Activated gamma-delta T cell treated with anti-CD3 and anti-CD28 coated beads, Interleukin-2, amount 50 U/mL, for 16 hours (primary cell): Measurements from ENCODE around the gene ATG2A.
"Not testable (repeated sequence)": the region's sequence is repeated elsewhere in the genome, so short reads cannot be mapped to it uniquely, and the experiment has no call there.

Experiments used
- DNase-seq: peaks from one replicate; pipeline ENCODE4 v3.0.0-alpha.2; 2020; ENCODE audit warnings: low read depth

ATG2A gene

DNA sequence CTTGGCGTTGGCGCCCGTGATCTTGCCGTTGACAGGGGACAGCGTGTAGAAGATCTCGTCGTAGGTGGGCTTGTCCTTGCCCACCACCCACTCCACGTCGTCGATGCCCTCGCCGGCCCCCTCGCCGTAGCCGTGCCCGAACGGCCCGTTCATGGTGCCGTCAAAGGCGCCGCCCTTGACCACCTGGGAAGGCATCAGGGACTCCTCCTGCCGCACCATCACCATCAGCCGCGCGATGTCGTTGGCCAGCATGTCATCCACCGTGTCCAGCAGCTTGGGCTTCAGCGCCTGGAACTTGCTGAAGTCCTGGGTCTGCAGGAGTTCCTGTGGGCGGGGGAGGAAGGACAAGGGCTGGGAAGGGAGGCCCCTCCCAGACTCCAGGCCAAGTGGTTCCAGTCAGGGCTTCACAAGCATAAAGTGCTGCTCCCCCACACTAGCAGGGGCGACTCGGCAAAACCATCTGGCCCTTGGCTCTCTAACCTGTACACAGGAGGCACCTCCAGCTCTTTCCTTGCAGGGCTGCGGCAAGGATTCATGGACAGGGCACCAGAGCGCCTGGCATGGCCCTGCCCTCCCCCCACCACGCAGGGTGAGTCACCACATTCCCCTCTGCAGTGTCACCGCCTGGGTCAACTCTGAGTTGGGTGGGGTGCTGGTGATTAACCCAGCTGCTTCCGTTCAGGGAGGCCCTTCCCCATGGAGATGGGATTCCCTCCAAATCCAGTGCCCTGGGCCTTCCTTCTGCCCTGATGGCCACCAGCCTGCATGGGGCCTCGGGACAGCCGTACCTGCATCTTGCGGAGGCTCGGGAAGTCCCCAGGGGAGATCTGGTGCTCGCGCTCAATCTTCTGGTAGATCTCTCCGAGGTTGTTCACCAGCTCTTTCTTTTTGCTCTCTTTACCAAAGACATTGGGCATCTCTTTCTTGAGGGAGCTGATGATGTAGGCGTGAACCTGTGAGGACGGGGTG lies 62.2 kb downstream of the ATG2A start:
- DNase-seq, result no peak

DNA sequence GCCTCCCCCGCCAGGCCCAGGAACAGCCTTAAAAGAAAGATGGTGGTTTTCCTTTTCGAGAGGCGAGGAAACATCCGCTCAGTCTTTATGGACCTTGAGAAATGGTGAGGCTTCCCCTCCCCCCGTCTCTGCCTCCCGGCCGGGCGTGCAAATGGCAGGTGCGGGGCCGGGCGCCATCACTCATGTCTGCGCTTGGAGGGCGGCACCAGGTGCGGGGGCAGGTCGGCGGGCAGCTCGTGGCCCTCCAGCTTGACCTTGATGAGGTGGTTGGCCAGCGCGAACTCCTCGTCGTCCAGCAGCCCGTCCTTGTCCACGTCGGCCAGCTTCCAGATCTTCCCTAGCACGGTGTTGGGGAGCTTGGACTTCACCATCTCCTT lies 62.9 kb downstream of the ATG2A start:
- no peak for DNase-seq

DNA sequence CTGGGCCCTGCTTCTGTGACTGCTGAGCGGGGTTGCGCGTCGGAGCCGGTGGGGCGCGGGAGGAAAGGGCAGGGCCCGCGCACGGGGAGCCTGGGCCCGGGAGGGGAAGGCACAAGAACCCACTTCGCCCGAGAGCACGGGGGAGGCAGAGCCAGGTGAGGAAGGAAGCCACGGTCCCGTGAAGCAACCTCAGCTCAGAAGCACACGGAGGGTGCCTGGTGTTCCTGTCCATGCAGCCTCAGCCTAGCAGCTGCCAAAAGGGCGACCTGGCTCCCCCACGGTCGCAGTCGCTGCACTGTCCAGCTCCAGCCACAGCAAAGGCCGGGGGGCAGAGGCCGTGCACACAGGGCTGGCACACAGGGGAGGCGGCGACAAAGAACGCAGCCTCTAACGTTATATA lies 63.3 kb downstream of the ATG2A start:
- no peak for DNase-seq

DNA sequence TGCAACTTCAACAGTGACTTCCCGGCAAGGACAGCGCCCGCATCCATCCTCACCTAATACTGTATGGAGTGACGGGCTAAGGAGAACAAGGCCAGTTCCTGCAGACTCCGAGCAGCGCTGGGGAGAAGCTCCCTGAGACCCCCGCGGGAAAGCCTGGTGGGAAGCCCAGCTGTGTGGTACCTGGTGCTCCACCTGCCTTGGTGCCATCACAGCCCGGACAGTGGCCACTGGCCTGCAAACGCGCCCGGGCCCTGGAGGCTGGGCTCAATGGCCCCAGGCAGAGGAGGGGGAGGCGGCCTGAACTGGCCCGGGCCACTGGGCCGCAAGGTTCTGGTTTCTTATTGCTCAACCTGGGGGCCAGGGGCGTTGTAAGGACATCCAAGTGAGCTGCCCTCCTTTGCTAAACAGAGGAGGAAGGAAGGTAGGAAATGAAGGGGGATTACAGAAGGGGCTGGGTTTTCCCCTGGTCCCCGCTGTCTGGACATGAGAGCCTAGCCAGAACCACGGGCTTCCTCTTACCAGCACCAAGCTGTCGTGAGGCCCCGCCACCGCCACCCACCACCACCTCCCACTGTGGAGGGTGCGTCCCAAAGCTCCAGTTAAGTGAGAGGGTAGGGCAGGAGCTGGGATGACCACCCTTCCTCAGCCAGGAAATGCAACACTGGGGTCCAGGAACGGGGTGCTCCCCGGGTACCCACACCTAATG lies 64.1 kb downstream of the ATG2A start:
- DNase-seq, result no peak

DNA sequence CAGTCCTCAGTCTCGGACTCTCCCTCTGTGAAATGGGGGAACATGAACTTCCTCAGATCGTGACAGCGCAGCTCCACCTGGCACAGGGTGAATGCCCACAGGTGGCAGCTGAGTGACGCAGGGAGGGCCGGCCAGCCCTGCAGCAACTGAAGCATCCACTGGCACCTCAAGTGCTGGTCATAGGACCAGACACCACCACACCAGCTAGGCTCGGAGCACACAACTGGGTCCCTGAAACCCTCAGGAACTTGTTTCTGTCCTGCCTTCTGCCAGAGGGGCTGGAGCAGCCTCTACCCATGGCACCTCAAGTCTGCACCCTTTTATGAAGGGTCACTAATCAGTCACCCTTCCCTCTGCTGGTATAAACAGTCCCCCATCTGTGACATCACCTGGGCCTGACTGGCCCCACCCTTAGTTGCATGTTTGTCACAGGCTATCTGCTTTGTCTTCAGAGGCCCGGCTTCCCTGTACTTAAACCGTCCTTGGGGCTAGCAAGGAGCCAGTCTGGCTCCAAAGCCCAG lies 65.1 kb downstream of the ATG2A start:
- no peak for DNase-seq

DNA sequence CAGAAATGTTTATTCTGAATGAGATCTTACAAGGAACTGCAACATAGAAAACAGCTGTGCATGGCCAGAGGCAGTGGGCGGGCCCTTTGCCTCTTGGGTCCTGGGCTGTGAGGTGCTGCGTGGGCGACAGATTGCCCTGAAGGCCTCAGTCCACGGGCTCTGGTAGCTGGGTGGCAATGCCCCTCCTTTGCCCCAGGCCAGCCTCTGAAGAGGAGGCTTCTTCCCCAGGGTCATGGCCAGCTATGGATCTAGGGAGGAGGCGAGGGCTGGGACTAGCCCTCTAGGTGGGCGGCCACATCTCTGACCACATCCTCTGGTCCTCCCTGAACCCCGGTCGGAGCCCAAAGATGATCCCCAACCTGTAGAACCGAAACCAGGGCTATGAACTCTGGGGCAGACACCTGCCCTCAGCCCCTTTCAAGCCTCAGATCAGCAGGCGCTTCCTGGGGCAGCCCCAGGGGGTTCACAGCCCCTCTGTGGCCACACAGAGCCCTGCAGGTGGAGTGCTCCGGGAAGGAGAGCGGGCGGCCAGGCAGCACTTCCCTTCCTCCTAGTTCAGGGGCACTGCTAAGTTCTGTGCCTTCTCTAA lies 65.9 kb downstream of the ATG2A start:
- no peak for DNase-seq

DNA sequence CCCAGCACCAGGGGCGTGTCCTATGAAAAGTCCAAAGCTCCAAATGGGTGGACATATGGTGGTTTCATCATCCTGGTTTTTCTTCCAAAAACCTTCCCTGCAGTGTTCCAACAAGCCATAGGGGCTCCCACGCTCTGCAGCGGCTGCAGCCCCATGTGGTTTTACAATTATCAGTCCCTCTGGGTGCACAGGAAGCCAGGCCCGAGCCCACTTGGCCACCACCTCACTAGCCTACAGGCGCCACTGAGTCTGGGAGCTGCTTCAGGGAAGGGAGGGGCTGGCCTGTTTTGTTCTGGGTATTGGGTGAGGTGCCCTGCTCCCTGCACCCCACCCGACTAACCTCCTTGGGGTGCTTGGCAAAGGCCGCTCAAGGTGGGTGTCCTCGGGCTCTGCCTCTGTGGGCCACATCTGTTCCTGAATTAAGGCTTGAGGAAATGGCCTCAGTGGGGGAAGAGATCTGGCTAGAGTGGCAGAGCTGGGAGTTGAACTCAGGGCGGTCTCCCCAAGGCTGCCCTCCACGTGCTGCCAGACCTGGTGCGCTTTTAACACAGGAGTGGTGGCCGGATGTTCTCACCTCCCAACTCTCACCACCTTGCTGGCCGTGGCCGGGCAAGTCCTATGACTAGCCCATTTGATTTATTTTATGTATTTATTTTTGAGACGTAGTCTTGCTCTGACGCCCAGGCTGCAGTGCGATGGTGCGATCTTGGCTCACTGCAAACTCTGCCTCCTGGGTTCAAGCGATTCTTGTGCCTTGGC lies 67.2 kb downstream of the ATG2A start:
- DNase-seq, result no peak

DNA sequence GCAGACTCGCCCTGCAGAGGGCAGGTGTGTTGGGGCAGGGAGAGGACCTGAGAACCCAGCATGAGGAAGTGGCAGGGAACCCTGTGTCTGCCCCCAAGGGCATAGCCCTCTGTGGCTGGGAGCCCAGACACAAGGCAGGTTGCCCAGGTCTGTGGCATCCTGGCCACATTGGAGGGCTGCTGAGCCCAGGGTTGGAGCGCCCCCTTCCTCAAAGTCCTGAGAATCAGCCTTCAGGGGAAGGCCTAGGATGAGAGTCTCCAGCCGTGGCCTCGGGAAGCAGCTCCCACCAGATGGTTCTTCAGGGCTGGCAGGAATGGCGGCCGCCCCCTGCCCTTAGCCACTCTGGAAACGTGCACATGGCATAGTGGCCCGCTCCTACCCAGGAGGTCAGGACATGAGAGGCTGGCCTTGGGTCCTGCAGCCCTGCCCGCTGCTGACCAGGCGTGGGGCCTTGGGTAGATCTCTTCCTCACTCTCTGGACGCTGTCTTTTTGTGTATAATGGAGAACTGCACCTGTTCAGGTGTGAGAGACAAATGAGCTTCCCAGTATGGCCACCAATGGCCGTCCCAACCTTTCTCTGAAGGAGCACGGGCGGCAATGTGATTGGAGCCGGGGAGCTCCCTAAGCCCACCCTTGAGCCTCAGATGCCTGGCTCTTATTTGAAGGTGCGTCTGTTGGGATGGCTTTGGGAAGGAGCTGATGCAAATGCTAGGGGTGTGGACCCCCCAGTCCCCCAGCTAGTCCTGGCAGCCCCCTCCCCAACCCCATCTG lies 68.0 kb downstream of the ATG2A start:
- no peak for DNase-seq

DNA sequence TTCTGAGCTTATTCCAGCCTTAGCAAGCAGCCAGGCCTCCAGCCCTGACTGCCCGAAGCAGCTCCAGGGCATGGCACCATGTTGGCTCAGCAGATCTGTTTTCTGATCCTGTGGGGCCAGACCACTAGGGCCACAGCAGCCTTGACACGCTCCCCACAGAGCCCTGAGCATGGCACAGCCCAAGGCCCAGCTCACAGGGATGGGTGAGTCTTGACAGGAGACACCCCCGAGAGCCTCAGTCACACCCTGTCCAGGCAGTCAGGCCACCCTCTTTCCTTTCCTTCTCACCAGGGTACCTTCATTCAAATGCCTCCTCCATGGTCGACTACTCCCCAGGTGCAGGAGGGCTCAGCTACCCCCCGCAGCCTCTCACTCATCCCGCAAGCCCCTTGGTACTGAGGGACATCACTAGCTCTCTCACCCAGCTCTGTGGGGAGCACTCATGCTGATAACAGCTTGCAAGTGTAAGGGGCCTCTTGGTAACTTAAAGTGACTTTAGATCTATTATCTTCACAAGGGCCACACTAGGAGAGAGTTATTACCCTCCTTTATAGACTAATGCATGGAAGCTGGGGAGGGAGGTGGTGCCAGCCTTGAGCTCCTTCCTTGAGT lies 68.7 kb downstream of the ATG2A start:
- DNase-seq, result no peak

DNA sequence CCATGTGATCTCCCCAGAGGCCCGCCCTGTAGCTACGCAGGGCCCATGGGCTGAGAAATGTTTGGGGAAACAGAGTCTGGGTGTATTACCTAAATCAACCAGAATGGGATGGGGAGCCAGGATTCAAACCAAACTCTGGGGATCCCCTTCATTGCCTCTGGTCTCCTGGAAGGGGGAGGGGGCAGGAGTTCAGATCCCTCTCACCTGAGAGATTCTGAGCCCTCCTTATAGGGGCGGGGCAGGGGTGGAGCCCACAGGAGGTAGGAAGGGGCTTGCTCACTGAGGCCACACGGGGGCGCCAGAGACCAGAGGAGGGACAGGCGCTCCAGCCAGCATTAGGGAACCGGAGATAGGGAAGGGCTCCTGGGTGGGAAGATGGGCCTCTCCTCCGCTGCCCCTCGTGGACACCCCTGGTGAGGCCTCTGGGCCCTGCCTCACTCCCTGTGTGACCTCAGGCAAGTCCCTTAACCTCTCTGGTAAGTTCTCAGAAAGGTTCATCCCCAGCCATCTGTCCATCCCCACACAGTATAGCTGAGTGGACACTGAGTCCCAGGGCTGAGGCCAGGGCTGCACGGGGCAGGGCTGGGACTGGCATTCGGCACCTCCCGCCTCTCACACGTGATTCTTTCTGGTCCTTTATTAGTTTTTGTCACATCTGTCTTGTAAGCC lies 69.9 kb downstream of the ATG2A start:
- peak; percentile 88 for DNase-seq

DNA sequence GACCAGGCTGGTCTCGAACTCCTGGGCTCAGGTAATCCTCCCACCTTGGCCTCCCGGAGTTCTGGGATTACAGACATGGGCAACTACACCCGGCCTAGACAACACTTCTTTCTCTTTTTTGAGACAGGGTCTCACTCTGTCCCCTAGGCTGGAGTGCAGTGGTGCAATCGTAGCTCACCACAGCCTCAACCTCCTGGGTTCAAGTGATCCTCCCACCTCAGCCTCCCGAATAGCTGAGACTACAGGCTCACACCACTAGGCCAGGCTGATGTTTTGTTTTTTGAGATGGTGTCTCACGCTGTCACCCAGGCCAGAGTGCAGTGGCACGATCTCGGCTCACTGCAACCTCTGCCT lies 71.3 kb downstream of the ATG2A start:
- not testable (repeated sequence) for DNase-seq

DNA sequence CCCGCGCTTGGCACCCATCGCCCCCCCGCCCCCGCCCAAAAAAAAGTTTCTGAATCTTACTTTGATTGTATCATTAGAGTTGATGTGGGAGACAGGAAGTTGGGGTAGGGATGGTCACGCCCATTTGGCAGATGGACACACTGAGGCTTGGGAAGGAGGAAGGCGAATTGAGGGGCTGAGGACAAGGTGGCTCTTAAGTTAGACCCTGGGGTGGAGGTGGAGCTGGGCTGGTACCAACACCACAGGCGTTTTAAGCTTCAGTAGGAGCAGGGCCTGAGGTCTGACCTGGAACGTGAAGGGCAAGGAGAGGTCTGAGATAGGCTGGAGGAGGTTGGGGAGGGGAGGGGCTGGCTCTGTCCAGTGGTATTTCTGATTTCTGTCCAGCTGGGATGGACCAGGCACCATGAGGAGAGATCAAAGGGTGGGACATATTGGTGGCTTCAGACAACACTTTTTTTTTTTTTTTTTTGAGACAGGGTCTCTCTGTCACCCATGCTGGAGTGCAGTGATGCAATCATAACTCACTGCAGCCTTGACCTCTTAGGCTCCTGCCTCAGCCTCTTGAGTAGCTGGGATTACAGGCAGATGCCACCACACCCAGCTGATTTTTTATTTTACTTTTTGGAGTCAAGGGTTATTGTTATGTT lies 71.8 kb downstream of the ATG2A start:
- no peak for DNase-seq
